OCI-LY3 (cell line): Measurements from ENCODE around the gene NR5A1.

Experiments used
- H2AFZ ChIP-seq: fragments of 200-600, 300-600 bp; shearing (Covaris generic); 2 replicates; pipeline ENCODE4 v1.6.0; 2014; ENCODE audit warnings: antibody characterized with exemption, low read depth, low read length
- H3K27ac ChIP-seq: fragments of 200-600, 300-600 bp; sonication (generic); 2 replicates; pipeline ENCODE4 v1.5.1; 2014; ENCODE audit warnings: mild to moderate bottlenecking, low read length, moderate library complexity, mixed read lengths
- H3K27me3 ChIP-seq: fragments of 200-600, 300-600 bp; sonication (generic); 2 replicates; pipeline ENCODE4 v1.6.1; 2014; ENCODE audit warnings: low read depth, low read length, mixed read lengths
- H3K36me3 ChIP-seq: fragments of 200-600, 300-600 bp; sonication (generic); replicated peaks from 2 replicates; pipeline ENCODE3; 2014; ENCODE audit warnings: low read depth, low read length, mixed read lengths
- H3K4me1 ChIP-seq: fragments of 300-600, 200-600 bp; sonication (generic); 2 replicates; pipeline ENCODE4 v1.6.1; 2014; ENCODE audit warnings: low read length, mixed read lengths
- H3K4me2 ChIP-seq: fragments of 200-600, 300-600 bp; sonication (generic); 2 replicates; pipeline ENCODE4 v1.6.1; 2014; ENCODE audit warnings: low read length, mixed read lengths
- H3K4me3 ChIP-seq: fragments of 300-600, 200-600 bp; sonication (generic); 2 replicates; pipeline ENCODE4 v1.5.1; 2014; ENCODE audit warnings: antibody characterized with exemption, mild to moderate bottlenecking, low read length, moderate library complexity
- H3K79me2 ChIP-seq: fragments of 300-600, 200-600 bp; shearing (Covaris generic); 2 replicates; pipeline ENCODE4 v1.6.1; 2014; ENCODE audit warnings: mild to moderate bottlenecking, low read length, mixed read lengths
- H3K9ac ChIP-seq: fragments of 300-600, 200-600 bp; shearing (Covaris generic); 2 replicates; pipeline ENCODE4 v1.6.0; 2014; ENCODE audit warnings: mild to moderate bottlenecking, low read length, moderate library complexity
- H3K9me3 ChIP-seq: fragments of 200-600, 300-600 bp; shearing (Covaris generic); 2 replicates; pipeline ENCODE4 v1.6.1; 2014; ENCODE audit warnings: low read length, mixed read lengths; ENCODE audit not compliant: insufficient read depth
- H4K20me1 ChIP-seq: fragments of 200-600, 300-600 bp; sonication (generic); 2 replicates; pipeline ENCODE4 v1.6.1; 2016; ENCODE audit warnings: low read length, mixed read lengths; ENCODE audit not compliant: insufficient read depth
- EZH2phosphoT487 ChIP-seq: fragments of 200-600 bp; shearing (Covaris generic); IDR thresholded peaks from 2 replicates; pipeline ENCODE4 v1.6.1; 2018; ENCODE audit warnings: antibody characterized with exemption, mixed run types, low read depth
- TF ChIP-seq, protein P1 (sequence below): fragments of 200-600, 300-600 bp; sonication (generic); IDR thresholded peaks from 2 replicates; pipeline ENCODE4 v1.5.1; 2014; ENCODE audit warnings: antibody characterized with exemption, low read length, low read depth

Gene NR5A1

DNA sequence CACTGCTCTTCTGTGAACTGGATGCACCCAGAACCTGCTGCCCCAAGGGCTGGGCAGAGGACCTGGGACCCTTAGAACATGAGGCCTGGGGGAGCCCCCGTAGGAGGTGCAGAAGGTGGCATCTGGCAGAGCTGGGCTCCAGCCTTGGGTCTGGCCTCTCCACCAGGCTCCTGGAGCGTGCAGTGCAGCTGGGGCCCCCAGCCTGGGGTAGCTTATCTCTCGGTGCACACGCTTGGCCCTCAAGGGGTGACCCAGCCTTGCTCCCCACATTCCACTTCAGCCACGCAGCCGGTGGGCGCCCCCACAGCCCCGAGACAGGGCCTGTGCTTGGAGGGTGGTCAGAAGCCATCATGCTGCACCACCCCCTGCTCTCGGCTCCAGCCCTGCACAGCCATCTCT, 5.6 kb upstream of the NR5A1 start:
- no peak overlapping the region for H3K27ac ChIP-seq
- no peaks in the 10 kb centered on the region for H3K27me3 ChIP-seq
- H3K4me1 ChIP-seq: no peaks in the 10 kb centered on the region
- no peaks in the 10 kb centered on the region for H3K36me3 ChIP-seq
- no peak overlapping the region for H3K4me3 ChIP-seq
- TF ChIP-seq, protein P1, sequence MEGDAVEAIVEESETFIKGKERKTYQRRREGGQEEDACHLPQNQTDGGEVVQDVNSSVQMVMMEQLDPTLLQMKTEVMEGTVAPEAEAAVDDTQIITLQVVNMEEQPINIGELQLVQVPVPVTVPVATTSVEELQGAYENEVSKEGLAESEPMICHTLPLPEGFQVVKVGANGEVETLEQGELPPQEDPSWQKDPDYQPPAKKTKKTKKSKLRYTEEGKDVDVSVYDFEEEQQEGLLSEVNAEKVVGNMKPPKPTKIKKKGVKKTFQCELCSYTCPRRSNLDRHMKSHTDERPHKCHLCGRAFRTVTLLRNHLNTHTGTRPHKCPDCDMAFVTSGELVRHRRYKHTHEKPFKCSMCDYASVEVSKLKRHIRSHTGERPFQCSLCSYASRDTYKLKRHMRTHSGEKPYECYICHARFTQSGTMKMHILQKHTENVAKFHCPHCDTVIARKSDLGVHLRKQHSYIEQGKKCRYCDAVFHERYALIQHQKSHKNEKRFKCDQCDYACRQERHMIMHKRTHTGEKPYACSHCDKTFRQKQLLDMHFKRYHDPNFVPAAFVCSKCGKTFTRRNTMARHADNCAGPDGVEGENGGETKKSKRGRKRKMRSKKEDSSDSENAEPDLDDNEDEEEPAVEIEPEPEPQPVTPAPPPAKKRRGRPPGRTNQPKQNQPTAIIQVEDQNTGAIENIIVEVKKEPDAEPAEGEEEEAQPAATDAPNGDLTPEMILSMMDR: no peak
- TF ChIP-seq EZH2phosphoT487: no peak
- H2AFZ ChIP-seq: no peak overlapping the region
- no peak overlapping the region for H3K9ac ChIP-seq
- H3K9me3 ChIP-seq: no peaks in the 10 kb centered on the region
- no peak overlapping the region for H3K4me2 ChIP-seq
- H3K79me2 ChIP-seq: no peaks in the 10 kb centered on the region
- no peaks in the 10 kb centered on the region for H4K20me1 ChIP-seq

DNA sequence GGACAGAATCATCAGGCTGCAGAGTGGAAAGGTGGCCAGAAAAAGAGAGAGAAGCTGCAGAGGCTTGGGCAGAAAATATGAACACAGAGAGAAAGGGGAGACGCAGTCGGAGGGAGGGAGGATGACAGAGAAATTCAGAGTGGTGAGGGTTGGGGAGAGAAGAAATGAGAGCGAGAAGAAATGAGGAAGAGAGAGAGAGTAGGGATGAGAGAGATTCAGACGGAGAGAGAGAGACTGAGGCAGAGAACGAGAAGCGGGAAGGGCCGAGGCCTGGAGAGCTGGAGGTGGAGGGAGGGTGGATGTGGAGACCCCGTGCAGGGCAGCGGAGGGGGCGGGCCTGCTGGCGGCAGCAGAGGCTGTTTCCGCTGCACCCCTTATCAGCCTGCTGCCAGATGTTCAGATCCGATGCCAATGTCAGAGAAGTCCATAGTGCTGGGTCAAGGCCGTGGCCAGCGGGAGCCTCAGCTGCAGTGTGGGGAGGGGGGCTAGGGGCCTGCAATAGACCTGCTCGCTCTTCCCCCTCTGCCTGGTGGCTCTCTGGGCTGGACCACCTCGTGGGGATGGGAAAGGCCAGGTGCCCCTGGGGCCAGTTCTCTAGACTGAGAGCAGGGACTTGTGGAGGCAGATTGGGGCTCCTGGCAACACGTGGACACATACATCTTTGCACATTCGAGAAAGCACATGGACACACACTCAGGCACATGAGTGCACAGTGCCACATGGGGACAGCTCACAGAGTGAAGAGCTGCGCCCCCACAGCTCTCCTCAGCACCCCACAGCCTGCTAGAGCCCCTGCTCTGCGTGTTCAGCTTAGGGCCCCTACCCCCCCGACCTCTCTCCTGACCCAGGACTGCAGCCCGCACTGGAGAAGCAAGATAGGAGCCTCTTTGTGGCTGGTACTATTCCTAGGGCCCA, 4.9 kb upstream of the NR5A1 start:
- TF ChIP-seq, protein P1: no peak
- TF ChIP-seq EZH2phosphoT487: no peak
- no peak overlapping the region for H2AFZ ChIP-seq
- H3K4me1 ChIP-seq: no peaks in the 10 kb centered on the region
- H3K9me3 ChIP-seq: no peaks in the 10 kb centered on the region
- no peaks in the 10 kb centered on the region for H3K79me2 ChIP-seq
- H3K4me3 ChIP-seq: no peak overlapping the region
- H3K36me3 ChIP-seq: no peaks in the 10 kb centered on the region
- H4K20me1 ChIP-seq: no peaks in the 10 kb centered on the region
- no peak overlapping the region for H3K4me2 ChIP-seq
- no peak overlapping the region for H3K27ac ChIP-seq
- H3K27me3 ChIP-seq: no peaks in the 10 kb centered on the region
- H3K9ac ChIP-seq: no peak overlapping the region

DNA sequence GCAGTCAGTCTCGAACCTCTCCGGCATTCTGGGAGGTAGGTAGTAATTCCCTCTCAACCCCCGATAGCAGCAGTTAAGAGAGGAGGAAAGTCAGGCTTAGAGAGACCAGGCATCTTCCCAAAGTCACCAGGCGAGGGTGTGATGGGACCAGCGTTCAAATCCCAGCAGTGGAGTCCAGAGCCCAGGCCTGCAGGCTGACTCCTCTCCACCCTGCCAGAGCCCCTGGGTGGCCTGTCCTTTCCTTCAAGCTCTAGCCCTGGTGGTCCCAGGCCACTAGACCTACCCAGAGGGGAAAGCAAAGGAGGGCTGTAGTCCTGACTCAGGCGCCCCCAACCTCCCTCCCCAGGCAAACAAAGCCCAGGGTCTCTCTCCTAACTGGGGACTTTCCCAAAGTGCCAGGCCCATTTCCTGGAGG, 4.2 kb upstream of the NR5A1 start:
- no peaks in the 10 kb centered on the region for H3K36me3 ChIP-seq
- no peaks in the 10 kb centered on the region for H3K79me2 ChIP-seq
- H4K20me1 ChIP-seq: no peaks in the 10 kb centered on the region
- no peaks in the 10 kb centered on the region for H3K4me1 ChIP-seq
- H3K27ac ChIP-seq: no peak overlapping the region
- H3K9me3 ChIP-seq: no peaks in the 10 kb centered on the region
- no peaks in the 10 kb centered on the region for H3K27me3 ChIP-seq
- H2AFZ ChIP-seq: no peak overlapping the region
- H3K4me2 ChIP-seq: no peak overlapping the region
- H3K4me3 ChIP-seq: no peak overlapping the region
- no peak for TF ChIP-seq EZH2phosphoT487
- TF ChIP-seq, protein P1: no peak
- no peak overlapping the region for H3K9ac ChIP-seq

DNA sequence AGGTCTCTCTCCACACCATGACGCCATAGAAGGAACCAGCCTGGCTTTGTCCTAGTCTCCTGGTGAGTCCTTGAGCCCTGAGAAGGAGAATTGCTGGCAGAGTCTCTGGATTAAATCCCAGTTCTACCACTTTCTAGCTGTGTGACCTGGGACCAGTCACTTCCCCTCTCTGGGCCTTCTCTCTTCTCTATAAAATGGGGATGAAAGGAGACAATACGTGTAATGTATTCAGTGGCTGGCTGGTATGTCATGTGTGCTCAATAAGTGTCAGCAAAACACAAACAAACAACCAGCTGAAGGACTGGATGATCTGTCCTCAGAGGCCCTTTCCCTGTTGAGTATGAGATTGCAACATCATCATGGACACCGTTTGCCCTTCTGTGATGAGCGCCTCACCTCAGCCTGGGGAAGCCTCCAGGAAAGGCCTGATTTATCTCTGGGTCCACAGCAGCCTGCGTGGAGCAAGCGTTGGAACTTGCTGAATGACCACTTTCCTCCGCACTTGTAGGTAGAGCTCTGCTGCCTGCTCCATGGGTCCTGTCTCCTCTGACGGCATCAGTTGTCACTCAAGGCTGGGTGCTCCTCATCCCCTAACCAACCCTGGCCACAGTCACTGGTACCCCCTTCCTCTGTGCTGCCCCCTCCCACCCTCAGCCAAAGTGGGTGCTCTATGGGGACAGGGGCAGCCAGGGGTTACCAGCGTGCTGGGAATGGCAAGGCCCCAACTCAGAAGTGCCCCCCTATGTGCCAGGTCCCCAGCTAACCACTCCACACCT, 3.6 kb upstream of the NR5A1 start:
- H3K4me1 ChIP-seq: no peaks in the 10 kb centered on the region
- TF ChIP-seq EZH2phosphoT487: no peak
- TF ChIP-seq, protein P1: no peak
- H4K20me1 ChIP-seq: no peaks in the 10 kb centered on the region
- H3K27ac ChIP-seq: no peak overlapping the region
- no peaks in the 10 kb centered on the region for H3K9me3 ChIP-seq
- H3K79me2 ChIP-seq: no peaks in the 10 kb centered on the region
- no peak overlapping the region for H3K4me3 ChIP-seq
- H3K36me3 ChIP-seq: no peaks in the 10 kb centered on the region
- H3K27me3 ChIP-seq: no peaks in the 10 kb centered on the region
- no peak overlapping the region for H3K9ac ChIP-seq
- no peak overlapping the region for H3K4me2 ChIP-seq
- no peak overlapping the region for H2AFZ ChIP-seq
